Measurements from ENCODE around the gene HAO1. TPM values are rescaled to one million over a fixed set of nuclear protein-coding genes. Genes with fewer than 3 reads are reported as not detected.

Gene HAO1
- total RNA-seq, result not detected in 2 replicates

DNA sequence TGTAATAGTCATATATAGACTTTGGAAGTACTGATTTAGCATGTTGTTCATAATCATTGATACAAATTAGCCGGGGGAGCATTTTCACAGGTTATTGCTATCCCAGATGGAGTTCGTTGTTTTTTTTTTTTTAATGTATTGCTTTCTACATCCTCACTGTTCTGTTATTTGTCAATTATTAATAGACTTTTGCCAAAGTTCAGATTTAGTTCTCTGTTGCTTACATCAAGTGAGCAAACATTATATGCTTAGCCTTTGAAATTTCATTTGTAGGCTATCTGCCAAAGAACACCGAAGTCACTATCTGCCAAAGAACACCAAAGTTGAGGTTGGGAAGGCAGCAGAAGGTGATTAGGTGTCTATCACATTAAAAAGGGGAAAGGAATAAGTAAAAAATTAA lies at the start of gene HAO1:
TSS of gene HAO1 (minus strand) at position 118 of the 400 bp plus-strand sequence. CDS start at position 82, 36 bp downstream.
- no peaks in the 10 kb centered on the region for H3K36me3 Mint-ChIP-seq (ENCODE audit: low read depth)
- ChIA-PET POLR2A (no interaction called here), CTCF (no interaction called here)
- no peaks in the 10 kb centered on the region for H3K9me3 Mint-ChIP-seq
- ATAC-seq (ENCODE audit: low read depth) (no peak), DNase-seq (no peak)
- H3K4me1 Mint-ChIP-seq, result peaks cover 9% of the 10 kb centered on the region
- TF ChIP-seq, protein P1, sequence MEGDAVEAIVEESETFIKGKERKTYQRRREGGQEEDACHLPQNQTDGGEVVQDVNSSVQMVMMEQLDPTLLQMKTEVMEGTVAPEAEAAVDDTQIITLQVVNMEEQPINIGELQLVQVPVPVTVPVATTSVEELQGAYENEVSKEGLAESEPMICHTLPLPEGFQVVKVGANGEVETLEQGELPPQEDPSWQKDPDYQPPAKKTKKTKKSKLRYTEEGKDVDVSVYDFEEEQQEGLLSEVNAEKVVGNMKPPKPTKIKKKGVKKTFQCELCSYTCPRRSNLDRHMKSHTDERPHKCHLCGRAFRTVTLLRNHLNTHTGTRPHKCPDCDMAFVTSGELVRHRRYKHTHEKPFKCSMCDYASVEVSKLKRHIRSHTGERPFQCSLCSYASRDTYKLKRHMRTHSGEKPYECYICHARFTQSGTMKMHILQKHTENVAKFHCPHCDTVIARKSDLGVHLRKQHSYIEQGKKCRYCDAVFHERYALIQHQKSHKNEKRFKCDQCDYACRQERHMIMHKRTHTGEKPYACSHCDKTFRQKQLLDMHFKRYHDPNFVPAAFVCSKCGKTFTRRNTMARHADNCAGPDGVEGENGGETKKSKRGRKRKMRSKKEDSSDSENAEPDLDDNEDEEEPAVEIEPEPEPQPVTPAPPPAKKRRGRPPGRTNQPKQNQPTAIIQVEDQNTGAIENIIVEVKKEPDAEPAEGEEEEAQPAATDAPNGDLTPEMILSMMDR (IDR thresholded peaks at IDR 0.05), result no peak
- peaks cover 2% of the 10 kb centered on the region for H3K27me3 Mint-ChIP-seq
- H3K4me3 Mint-ChIP-seq, result no peak within 1 kb of the TSS
- H3K27ac Mint-ChIP-seq, result no peak within 1 kb of the TSS
- intact Hi-C loops (cut with micrococcal nuclease), result no loop called here

DNA sequence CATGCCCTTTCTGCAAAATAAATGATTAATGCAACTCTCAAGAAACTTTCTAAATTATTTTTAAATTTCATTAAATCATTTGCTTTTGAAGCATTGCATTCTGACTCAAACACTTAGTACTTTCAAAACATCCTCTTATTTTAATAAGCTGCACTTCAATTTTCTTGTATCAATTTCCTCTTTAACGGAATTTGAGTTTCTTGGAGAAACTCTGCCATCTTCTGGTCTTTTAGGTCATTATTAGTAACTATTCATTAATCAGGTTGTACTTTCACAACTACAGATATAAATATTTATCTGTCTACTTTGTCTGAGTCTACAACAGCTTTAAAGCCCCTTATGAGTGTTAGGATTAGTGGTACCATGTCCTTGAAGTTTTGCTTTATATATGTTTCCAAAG lies 49.1 kb upstream of the HAO1 start:
- Mint-ChIP-seq H3K36me3 (ENCODE audit: low read depth) (peaks cover 59% of the 10 kb centered on the region), H3K4me3 (no peak overlapping the region), H3K9me3 (peaks cover 9% of the 10 kb centered on the region), H3K27me3 (no peaks in the 10 kb centered on the region), H3K4me1 (no peaks in the 10 kb centered on the region), H3K27ac (no peak overlapping the region)
- intact Hi-C loops (cut with micrococcal nuclease), result no loop called here
- DNase-seq (no peak), ATAC-seq (ENCODE audit: low read depth) (no peak)
- TF ChIP-seq, protein P1 (IDR thresholded peaks at IDR 0.05), result no peak
- POLR2A ChIA-PET, result no interaction called here
- CTCF ChIA-PET, result interaction anchor here (0.6 kb wide), 1 partner anchor 17 kb away, joined by 3 read pairs; no protein-coding TSS in a partner anchor

DNA sequence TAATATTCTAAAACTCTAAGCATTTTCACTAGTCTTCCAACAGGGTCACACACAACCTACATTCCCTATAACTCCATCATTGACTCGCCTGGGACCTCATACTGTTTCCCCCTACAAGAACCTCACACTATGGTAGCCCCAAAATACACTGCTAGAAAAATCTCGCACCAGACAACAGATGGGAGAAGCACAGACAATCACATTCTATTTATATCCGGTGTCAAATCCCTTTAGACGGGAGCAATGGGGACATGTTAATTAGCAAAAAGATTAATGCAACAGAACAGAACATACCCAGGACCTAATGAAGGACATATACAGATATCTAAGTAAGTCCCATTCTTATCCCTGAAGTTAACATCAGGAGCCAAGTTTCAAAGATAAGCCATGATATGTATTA lies 45.7 kb upstream of the HAO1 start:
- DNase-seq (no peak), ATAC-seq (ENCODE audit: low read depth) (no peak)
- TF ChIP-seq, protein P1 (IDR thresholded peaks at IDR 0.05), result no peak
- Mint-ChIP-seq H3K27me3 (no peaks in the 10 kb centered on the region), H3K4me3 (no peak overlapping the region), H3K4me1 (no peaks in the 10 kb centered on the region), H3K36me3 (ENCODE audit: low read depth) (peaks cover 65% of the 10 kb centered on the region), H3K27ac (no peak overlapping the region), H3K9me3 (no peaks in the 10 kb centered on the region)
- ChIA-PET CTCF (no interaction called here), POLR2A (no interaction called here)
- intact Hi-C loops (cut with micrococcal nuclease), result no loop called here

DNA sequence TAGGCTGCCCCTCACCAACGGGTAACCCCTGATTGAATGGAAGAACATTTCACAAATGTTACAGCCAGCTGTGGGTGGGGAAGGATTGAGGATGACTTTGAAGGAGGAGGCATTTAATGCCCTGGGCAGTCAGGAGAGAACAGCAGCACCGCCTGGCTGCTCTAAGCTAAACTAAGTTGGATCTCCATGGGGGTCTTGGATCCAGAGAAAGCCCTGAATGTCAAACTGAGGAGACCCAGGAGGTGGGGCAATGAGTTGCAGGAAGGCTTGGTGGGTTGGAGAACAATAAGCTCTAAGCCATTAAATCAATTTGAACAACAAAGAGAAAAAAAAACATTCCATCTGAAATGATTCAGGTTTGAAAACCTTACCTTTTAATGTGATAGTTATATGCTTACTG lies 43.9 kb upstream of the HAO1 start:
- ATAC-seq (ENCODE audit: low read depth) (no peak), DNase-seq (no peak)
- Mint-ChIP-seq H3K27me3 (no peaks in the 10 kb centered on the region), H3K36me3 (ENCODE audit: low read depth) (peaks cover 69% of the 10 kb centered on the region), H3K4me3 (no peak overlapping the region), H3K27ac (no peak overlapping the region), H3K4me1 (no peaks in the 10 kb centered on the region), H3K9me3 (no peaks in the 10 kb centered on the region)
- intact Hi-C loops (cut with micrococcal nuclease), result no loop called here
- ChIA-PET POLR2A (no interaction called here), CTCF (no interaction called here)
- TF ChIP-seq, protein P1 (IDR thresholded peaks at IDR 0.05), result no peak

DNA sequence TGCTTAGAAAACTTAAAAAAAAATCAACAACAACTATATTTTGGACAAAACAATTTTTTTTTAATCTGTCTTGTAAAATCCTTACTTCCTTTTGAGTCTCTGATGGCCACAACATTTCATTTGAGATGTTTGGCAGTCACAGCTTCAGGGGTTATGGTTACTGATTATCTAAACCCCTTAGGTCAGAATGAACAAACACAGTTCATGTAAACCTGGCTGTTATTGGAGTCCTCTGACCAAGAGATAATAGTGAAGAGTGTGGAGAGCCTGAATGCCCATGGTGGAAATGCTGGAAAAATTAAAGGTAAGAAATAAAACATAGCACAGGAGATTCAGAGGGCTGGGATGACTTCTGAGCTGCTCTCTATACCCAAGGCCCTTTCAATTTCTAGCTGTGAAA lies 41.1 kb upstream of the HAO1 start:
- H3K4me3 Mint-ChIP-seq, result no peak overlapping the region
- intact Hi-C loops (cut with micrococcal nuclease), result loop anchor here (2.0 kb wide), 1 partner anchor 37 kb away; the partner anchor contains the start of gene TMX4
- H3K9me3 Mint-ChIP-seq, result no peaks in the 10 kb centered on the region
- ChIA-PET POLR2A (no interaction called here), CTCF (interaction anchor here (1.7 to 2.4 kb wide), 2 partner anchors 740 to 741 kb away, joined by 9 to 12 read pairs; no protein-coding TSS in a partner anchor)
- H3K27ac Mint-ChIP-seq, result no peak overlapping the region
- DNase-seq (no peak), ATAC-seq (ENCODE audit: low read depth) (no peak)
- no peaks in the 10 kb centered on the region for H3K4me1 Mint-ChIP-seq
- H3K27me3 Mint-ChIP-seq, result no peaks in the 10 kb centered on the region
- TF ChIP-seq, protein P1 (IDR thresholded peaks at IDR 0.05), result no peak
- H3K36me3 Mint-ChIP-seq (ENCODE audit: low read depth), result peaks cover 64% of the 10 kb centered on the region
